Measurements from ENCODE around the gene SLC6A8.
"Not testable (repeated sequence)": the region's sequence is repeated elsewhere in the genome, so short reads cannot be mapped to it uniquely, and the experiment has no call there.

Gene SLC6A8

DNA sequence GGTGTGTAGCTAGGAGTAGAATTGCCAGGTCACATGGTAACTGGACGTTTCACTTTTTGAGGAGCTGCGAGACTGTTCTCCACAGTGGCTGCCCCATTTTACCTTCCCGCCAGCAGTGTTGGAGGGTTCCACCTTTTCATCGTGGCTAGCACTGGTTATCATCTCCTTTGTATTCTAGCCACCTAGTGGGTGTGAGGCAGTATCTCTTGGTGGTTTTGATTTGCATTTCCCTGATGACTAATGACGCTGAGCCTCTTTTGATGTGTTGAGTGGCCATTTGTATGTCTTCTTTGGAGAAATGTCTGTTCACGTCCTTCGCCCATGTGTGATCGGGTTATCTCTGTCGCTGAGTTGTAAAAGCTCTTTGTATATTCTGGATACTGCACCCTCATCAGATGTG, 47.5 kb downstream of the SLC6A8 start:
- Mint-ChIP-seq H3K4me1 (peaks cover 36% of the 10 kb centered on the region), H3K27ac (no peak overlapping the region), H3K4me3 (no peak overlapping the region), H3K9me3 (peaks cover 2% of the 10 kb centered on the region), H3K36me3 (no peaks in the 10 kb centered on the region)
- peak; percentile 86 for ATAC-seq
- DNase-seq (ENCODE audit: low spot score in 2 of 2): no peak

GRCh38 chrX:153736071-153736820, 48.5 kb downstream of the SLC6A8 start:
- DNase-seq (ENCODE audit: low spot score in 2 of 2) (no peak), ATAC-seq (no peak)
- Mint-ChIP-seq H3K4me1 (peaks cover 32% of the 10 kb centered on the region), H3K9me3 (peaks cover 2% of the 10 kb centered on the region), H3K36me3 (no peaks in the 10 kb centered on the region), H3K4me3 (no peak overlapping the region), H3K27ac (peak overlapping the region; percentile 67)

GRCh38 chrX:153736871-153737441, 49.2 kb downstream of the SLC6A8 start:
- ATAC-seq: no peak
- Mint-ChIP-seq H3K4me3 (no peak overlapping the region), H3K27ac (peak overlapping the region; percentile 67), H3K36me3 (no peaks in the 10 kb centered on the region), H3K9me3 (no peaks in the 10 kb centered on the region), H3K4me1 (peaks cover 25% of the 10 kb centered on the region)
- DNase-seq (ENCODE audit: low spot score in 2 of 2): no peak

GRCh38 chrX:153738056-153738605, 50.4 kb downstream of the SLC6A8 start:
- ATAC-seq: no peak
- Mint-ChIP-seq H3K27ac (no peak overlapping the region), H3K9me3 (no peaks in the 10 kb centered on the region), H3K36me3 (no peaks in the 10 kb centered on the region), H3K4me3 (no peak overlapping the region), H3K4me1 (peaks cover 20% of the 10 kb centered on the region)
- no peak for DNase-seq (ENCODE audit: low spot score in 2 of 2)

- Mint-ChIP-seq H3K4me1 (peaks cover 16% of the 10 kb centered on the region), H3K27ac (peak overlapping the region; percentile 77), H3K36me3 (no peaks in the 10 kb centered on the region), H3K9me3 (no peaks in the 10 kb centered on the region), H3K4me3 (peak overlapping the region; percentile 58)
- DNase-seq (ENCODE audit: low spot score in 2 of 2): no peak
- ATAC-seq: peak; percentile 63
Observed at GRCh38 chrX:153739754-153740486, 52.2 kb downstream of the SLC6A8 start.

DNA sequence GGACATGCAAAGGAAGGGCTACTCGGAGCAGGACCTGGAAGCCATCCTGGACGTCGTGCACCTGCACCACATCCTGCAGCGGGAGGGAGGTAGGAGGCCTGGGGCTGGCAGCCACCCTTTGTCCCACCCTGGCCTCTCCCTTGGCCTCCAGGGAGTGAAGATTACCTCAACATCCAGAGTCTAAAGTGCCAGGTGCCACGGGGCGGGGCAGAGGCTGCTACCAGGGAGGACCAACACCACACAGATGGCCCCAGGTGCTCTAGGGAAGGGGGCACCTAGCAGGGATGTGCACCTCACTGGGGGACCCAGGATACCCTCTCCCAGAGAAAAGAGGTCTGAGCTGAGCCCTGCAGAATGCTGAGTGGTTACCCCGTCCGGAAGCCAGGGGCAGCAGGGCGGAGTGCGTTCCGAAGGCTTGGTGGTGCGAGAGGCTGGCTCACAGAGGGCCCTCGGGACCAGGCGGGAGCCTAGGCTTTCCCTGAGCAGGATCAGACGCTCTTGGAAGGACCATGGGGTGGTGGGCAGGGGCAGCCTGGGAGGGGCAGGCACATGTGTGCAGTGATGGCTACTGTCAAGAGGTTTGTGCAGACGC, 53.0 kb downstream of the SLC6A8 start:
- DNase-seq (ENCODE audit: low spot score in 2 of 2): no peak
- Mint-ChIP-seq H3K27ac (peak overlapping the region; percentile 77), H3K9me3 (no peaks in the 10 kb centered on the region), H3K4me3 (peak overlapping the region; percentile 58), H3K36me3 (no peaks in the 10 kb centered on the region), H3K4me1 (peaks cover 8% of the 10 kb centered on the region)
- no peak for ATAC-seq

DNA sequence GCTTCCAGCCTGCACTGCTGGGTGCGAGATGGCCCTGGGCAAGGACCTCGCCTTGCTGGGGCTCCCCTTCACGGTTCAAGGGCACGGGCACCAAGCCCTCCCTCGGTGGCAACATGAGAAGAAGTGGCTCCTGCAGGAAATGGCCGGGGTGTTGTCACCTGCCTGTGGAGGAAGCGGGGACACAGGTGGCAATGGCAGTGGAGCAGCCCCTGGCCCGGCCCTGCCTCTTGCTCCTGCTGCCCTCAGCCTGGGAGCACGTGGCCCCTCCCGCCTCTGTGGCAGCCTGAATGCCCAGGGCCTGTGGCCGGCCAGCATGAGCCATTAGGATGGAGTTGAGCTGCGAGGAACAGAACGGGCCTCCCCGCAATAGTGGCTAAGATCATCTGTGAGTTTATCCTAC, 53.7 kb downstream of the SLC6A8 start:
- H3K4me1 Mint-ChIP-seq: peaks cover 7% of the 10 kb centered on the region
- DNase-seq (ENCODE audit: low spot score in 2 of 2) (no peak), ATAC-seq (no peak)
- H3K27ac Mint-ChIP-seq: peak overlapping the region; percentile 77
- H3K9me3 Mint-ChIP-seq: no peaks in the 10 kb centered on the region
- no peaks in the 10 kb centered on the region for H3K36me3 Mint-ChIP-seq
- peak overlapping the region; percentile 58 for H3K4me3 Mint-ChIP-seq

GRCh38 chrX:153742111-153742510, 54.4 kb downstream of the SLC6A8 start:
- H3K4me1 Mint-ChIP-seq; H3K4me3 Mint-ChIP-seq; H3K36me3 Mint-ChIP-seq; ATAC-seq; DNase-seq (ENCODE audit: low spot score in 2 of 2); H3K9me3 Mint-ChIP-seq; H3K27ac Mint-ChIP-seq: not testable (repeated sequence)

DNA sequence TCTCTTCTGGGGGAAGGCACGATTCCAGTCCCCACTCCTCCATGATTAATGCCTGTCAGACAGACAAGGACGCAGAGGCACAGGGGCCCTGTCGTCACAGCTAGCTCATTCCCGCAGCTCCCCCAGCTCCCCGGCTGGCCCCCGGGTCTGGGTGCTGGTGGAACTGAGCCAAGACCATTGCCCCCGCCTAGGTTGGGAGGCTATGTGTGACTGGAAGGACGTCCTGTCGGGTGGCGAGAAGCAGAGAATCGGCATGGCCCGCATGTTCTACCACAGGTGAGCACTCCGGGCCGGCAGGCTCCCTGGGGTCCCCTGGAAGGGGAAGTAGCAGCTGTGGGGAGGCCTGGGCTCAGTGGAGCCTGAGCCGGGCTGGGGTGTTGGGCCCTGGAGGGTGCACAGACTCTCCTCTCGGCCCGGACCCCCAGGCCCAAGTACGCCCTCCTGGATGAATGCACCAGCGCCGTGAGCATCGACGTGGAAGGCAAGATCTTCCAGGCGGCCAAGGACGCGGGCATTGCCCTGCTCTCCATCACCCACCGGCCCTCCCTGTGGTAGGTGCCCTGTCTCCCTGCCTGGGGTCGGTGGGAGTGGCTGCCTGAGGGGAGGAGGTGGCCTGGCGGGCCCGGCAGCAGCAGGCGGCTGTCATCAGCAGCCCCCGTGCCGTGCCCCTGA, 55.2 kb downstream of the SLC6A8 start:
- not testable (repeated sequence) for H3K4me1 Mint-ChIP-seq, ATAC-seq

DNA sequence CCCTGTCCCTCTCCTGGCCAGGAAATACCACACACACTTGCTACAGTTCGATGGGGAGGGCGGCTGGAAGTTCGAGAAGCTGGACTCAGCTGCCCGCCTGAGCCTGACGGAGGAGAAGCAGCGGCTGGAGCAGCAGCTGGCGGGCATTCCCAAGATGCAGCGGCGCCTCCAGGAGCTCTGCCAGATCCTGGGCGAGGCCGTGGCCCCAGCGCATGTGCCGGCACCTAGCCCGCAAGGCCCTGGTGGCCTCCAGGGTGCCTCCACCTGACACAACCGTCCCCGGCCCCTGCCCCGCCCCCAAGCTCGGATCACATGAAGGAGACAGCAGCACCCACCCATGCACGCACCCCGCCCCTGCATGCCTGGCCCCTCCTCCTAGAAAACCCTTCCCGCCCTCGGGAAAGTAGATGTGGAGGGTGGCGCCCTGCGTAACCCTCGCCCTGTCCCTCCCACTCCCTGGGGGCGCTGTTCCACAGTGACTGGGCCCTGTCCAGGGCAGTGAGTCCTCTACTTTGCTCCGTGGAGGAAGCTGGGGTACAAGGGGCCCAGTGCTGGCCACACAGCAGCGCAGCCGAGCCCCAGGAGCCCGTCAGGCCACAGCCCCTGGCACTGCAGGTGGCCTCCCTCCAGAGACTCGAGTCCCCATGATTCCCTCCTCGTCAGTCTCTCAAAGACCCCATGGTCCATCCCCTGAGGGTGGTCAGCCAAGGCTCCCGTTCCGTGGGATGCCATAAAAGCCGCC, 55.9 kb downstream of the SLC6A8 start:
- not testable (repeated sequence) for H3K36me3 Mint-ChIP-seq; H3K4me3 Mint-ChIP-seq; H3K9me3 Mint-ChIP-seq; H3K4me1 Mint-ChIP-seq; DNase-seq (ENCODE audit: low spot score in 2 of 2); ATAC-seq; H3K27ac Mint-ChIP-seq

More for the DNA sequence above, 55.2 kb downstream of the SLC6A8 start:
- H3K27ac Mint-ChIP-seq; DNase-seq (ENCODE audit: low spot score in 2 of 2); H3K36me3 Mint-ChIP-seq; H3K9me3 Mint-ChIP-seq; H3K4me3 Mint-ChIP-seq: not testable (repeated sequence)

DNA sequence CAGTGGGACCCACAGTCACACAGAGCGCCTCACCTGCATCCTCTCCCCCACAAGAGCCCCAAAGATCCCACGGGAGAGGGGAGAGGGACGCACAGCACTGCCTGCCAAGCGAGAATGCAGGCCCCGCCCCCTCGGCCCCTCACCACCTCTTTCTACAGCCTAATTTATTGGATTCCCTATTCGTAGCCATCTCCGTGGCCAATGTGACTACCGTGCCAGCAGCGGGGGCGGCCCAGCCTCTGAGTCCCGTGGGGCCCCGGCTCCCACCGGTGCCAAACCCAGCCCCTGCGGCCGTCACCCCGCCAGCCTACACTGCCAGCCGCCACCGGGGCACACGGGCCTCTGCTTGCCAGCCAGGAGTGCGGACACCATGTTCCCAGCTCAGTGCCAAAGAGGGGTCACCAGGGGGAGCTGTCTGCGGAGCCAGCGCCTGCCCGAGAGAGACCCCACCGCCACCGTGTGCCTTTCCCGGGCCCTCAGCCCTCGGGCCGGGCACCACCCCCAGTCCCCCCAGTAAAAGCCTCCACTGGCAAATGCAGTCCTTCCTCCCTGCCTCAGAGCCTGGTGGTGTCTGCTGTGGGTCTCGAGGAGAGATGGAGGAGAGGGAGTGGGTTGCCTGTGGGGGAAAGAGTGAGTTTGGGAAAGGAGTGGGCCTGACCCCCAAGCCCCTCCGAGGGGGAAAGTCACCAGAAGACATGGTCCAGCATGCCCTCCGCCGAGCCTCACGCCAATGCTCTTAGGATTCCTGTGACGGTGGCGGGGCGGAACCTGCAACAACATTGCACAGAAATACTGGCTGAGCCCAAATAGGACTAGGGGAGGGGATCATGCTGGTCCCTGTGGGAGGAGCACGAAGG, 56.7 kb downstream of the SLC6A8 start:
- no peak for ATAC-seq
- H3K9me3 Mint-ChIP-seq: no peaks in the 10 kb centered on the region
- no peak for DNase-seq (ENCODE audit: low spot score in 2 of 2)

GRCh38 chrX:153745067-153745433, 57.3 kb downstream of the SLC6A8 start:
- H3K4me1 Mint-ChIP-seq; H3K36me3 Mint-ChIP-seq; H3K9me3 Mint-ChIP-seq; DNase-seq (ENCODE audit: low spot score in 2 of 2); H3K4me3 Mint-ChIP-seq; ATAC-seq; H3K27ac Mint-ChIP-seq: not testable (repeated sequence)

More for the DNA sequence above, 56.7 kb downstream of the SLC6A8 start:
- Mint-ChIP-seq H3K27ac (no peak overlapping the region), H3K4me3 (no peak overlapping the region), H3K4me1 (peaks cover 7% of the 10 kb centered on the region), H3K36me3 (no peaks in the 10 kb centered on the region)
